ENCODE results near the gene GSTA2. TPM values are rescaled to one million over a fixed set of nuclear protein-coding genes. Genes with fewer than 3 reads are reported as not detected.

The GSTA2 gene
- total and polyA plus RNA-seq, 10 of the 15 experiments (the other 5 are each of a cell fraction or from before 2014, with no cell fraction given) = not detected

DNA sequence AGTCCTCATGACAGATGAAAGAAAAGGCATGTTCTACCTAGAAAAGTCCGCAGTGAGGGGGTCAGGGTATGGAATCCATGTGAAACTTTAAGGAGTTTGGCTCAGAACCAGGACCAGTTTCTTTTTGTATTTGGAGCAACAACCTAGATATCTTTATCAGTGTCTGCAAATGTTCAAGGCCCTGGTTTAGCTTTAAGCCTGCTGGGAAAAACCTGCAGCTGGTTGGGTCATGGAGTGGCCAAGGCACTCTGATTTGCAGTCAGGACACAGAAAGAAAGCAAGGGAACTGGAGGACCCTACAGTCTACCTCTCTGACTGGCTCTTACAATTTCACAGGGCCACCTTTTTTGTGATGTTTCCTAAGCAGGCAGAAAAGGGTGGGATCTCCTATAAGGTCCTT lies 33.7 kb downstream of the GSTA2 start:
- 0% methylated on average over 1 of the region's 1 CpG for WGBS (ENCODE audit: insufficient coverage, insufficient replicate concordance, low lambda C conversion rate, missing lambda C conversion rate)
- TF ChIP-seq BACH1 (IDR thresholded peaks at IDR 0.05; ENCODE audit: borderline replicate concordance) (no peak), BHLHE40 (IDR thresholded peaks at IDR 0.05; ENCODE audit: borderline replicate concordance in 1 of 2, low read depth in 2 of 2, low read length in 1 of 2) (no peak), PAX5 (IDR thresholded peaks at IDR 0.05; ENCODE audit: borderline replicate concordance, low read depth, low read length) (no peak), DPF2 (IDR thresholded peaks at IDR 0.05) (no peak), SUPT20H (IDR thresholded peaks at IDR 0.05; ENCODE audit: borderline replicate concordance, control insufficient read depth, low read depth, low read length) (no peak), CREB1 (IDR thresholded peaks at IDR 0.05; ENCODE audit: low read depth) (no peak), JUNB (IDR thresholded peaks at IDR 0.05) (no peak), KDM1A (IDR thresholded peaks at IDR 0.05; ENCODE audit: borderline replicate concordance) (no peak), STAT1 (conservative IDR thresholded peaks at IDR 0.05) (no peak), KLF5 (IDR thresholded peaks at IDR 0.05; ENCODE audit: partially characterized antibody) (no peak), MYB (IDR thresholded peaks at IDR 0.05; ENCODE audit: borderline replicate concordance, low read depth, low read length) (no peak), NFYB (IDR thresholded peaks at IDR 0.05; ENCODE audit: insufficient read depth, low read depth, low read length) (no peak), YBX1 (IDR thresholded peaks at IDR 0.05) (no peak), EP300 (IDR thresholded peaks at IDR 0.05; ENCODE audit: borderline replicate concordance in 1 of 2, control insufficient read depth in 1 of 2, low read depth in 2 of 2, low read length in 2 of 2) (no peak), TAF1 (IDR thresholded peaks at IDR 0.05; ENCODE audit: borderline replicate concordance, low read depth, low read length) (no peak), POU2F2 (IDR thresholded peaks at IDR 0.05; ENCODE audit: borderline replicate concordance, low read depth, low read length) (no peak), MYC (IDR thresholded peaks at IDR 0.05; ENCODE audit: insufficient read depth, insufficient read length, insufficient replicate concordance, low read length, severe bottlenecking) (no peak)
- TF ChIP-seq, protein P1, sequence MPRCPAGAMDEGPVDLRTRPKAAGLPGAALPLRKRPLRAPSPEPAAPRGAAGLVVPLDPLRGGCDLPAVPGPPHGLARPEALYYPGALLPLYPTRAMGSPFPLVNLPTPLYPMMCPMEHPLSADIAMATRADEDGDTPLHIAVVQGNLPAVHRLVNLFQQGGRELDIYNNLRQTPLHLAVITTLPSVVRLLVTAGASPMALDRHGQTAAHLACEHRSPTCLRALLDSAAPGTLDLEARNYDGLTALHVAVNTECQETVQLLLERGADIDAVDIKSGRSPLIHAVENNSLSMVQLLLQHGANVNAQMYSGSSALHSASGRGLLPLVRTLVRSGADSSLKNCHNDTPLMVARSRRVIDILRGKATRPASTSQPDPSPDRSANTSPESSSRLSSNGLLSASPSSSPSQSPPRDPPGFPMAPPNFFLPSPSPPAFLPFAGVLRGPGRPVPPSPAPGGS (IDR thresholded peaks at IDR 0.05; ENCODE audit: borderline replicate concordance, insufficient read depth, low read depth, low read length, poor library complexity, severe bottlenecking) = no peak
- TF ChIP-seq, protein P2, sequence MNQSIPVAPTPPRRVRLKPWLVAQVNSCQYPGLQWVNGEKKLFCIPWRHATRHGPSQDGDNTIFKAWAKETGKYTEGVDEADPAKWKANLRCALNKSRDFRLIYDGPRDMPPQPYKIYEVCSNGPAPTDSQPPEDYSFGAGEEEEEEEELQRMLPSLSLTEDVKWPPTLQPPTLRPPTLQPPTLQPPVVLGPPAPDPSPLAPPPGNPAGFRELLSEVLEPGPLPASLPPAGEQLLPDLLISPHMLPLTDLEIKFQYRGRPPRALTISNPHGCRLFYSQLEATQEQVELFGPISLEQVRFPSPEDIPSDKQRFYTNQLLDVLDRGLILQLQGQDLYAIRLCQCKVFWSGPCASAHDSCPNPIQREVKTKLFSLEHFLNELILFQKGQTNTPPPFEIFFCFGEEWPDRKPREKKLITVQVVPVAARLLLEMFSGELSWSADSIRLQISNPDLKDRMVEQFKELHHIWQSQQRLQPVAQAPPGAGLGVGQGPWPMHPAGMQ (IDR thresholded peaks at IDR 0.05; ENCODE audit: borderline replicate concordance) = no peak
- TF ChIP-seq, protein P3, sequence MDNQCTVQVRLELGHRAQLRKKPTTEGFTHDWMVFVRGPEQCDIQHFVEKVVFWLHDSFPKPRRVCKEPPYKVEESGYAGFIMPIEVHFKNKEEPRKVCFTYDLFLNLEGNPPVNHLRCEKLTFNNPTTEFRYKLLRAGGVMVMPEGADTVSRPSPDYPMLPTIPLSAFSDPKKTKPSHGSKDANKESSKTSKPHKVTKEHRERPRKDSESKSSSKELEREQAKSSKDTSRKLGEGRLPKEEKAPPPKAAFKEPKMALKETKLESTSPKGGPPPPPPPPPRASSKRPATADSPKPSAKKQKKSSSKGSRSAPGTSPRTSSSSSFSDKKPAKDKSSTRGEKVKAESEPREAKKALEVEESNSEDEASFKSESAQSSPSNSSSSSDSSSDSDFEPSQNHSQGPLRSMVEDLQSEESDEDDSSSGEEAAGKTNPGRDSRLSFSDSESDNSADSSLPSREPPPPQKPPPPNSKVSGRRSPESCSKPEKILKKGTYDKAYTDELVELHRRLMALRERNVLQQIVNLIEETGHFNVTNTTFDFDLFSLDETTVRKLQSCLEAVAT (IDR thresholded peaks at IDR 0.05) = no peak
- intact Hi-C loops (cut with micrococcal nuclease; ENCODE audit: unreplicated experiment) = no loop called here
- H3K79me2 ChIP-seq (ENCODE audit: control insufficient read depth, insufficient read depth, low read length) = no peaks in the 10 kb centered on the region
- no peaks in the 10 kb centered on the region for H3K9me3 ChIP-seq (replicated peaks; ENCODE audit: control insufficient read depth, insufficient read depth, low read length)
- ATAC-seq (no peak), DNase-seq (ENCODE audit: low read depth, low spot score) (no peak), FAIRE-seq (no peak)
- ChIA-PET SMC1A (ENCODE audit: uncharacterized antibody, unreplicated experiment) (interaction anchor here (0.7 kb wide), 1 partner anchor 14 kb away, joined by 3 read pairs; no protein-coding TSS in a partner anchor), RAD21 (ENCODE audit: unreplicated experiment) (no interaction called here), POLR2A (no interaction called here), CTCF (no interaction called here)
- no peak overlapping the region for H3K4me3 ChIP-seq
- no peak overlapping the region for H3K27ac ChIP-seq (ENCODE audit: control insufficient read depth, insufficient read depth)
- in situ Hi-C loops (cut with MboI) = no loop called here
- no peaks in the 10 kb centered on the region for H3K36me3 ChIP-seq (ENCODE audit: control insufficient read depth in 2 of 2, insufficient read depth in 2 of 2, low read length in 1 of 2)
- H3K4me1 ChIP-seq (ENCODE audit: control insufficient read depth, insufficient read depth, low read length) = peaks cover 5% of the 10 kb centered on the region
- H3K27me3 ChIP-seq (replicated peaks in 1 of 2; ENCODE audit: control insufficient read depth in 2 of 2, insufficient read depth in 2 of 2, low read length in 1 of 2) = no peaks in the 10 kb centered on the region
- H3K4me2 ChIP-seq (ENCODE audit: control insufficient read depth, insufficient read depth) = no peak overlapping the region
- H4K20me1 ChIP-seq (ENCODE audit: control insufficient read depth, insufficient read depth) = no peaks in the 10 kb centered on the region
- no peak overlapping the region for H3K9ac ChIP-seq (ENCODE audit: control insufficient read depth, insufficient read depth, low read length)
- H2AFZ ChIP-seq (ENCODE audit: control insufficient read depth, low read depth, low read length) = no peak overlapping the region
- no TSS peak for BruUV-seq (replicated peaks)
